K562 (cell line): ENCODE results near the gene CFAP157. TPM values are rescaled to one million over a fixed set of nuclear protein-coding genes. Genes with fewer than 3 reads are reported as not detected.

Source experiments
- CBFB ChIP-seq: sonication (generic); formaldehyde crosslinking; IDR thresholded peaks from 2 replicates; pipeline ENCODE4 v1.4.0; 2020; ENCODE audit warnings: mild to moderate bottlenecking, missing genetic modification reagents
- MAFK ChIP-seq: IDR thresholded peaks from 2 replicates; pipeline ENCODE4 v1.6.1; 2011; ENCODE audit warnings: low read length, improper control_type of control experiment
- MCM3 ChIP-seq: fragments of 450-650 bp; IDR thresholded peaks from 2 replicates; pipeline ENCODE4 v1.6.1; 2016
- MEF2D ChIP-seq: conservative IDR thresholded peaks from 2 replicates; pipeline ENCODE4 v1.6.1; 2016; ENCODE audit warnings: low read depth, missing genetic modification characterization, missing compliant biosample characterization
- SREBF2 ChIP-seq: sonication (generic); formaldehyde crosslinking; IDR thresholded peaks from 2 replicates; pipeline ENCODE4 v1.4.0; 2020; ENCODE audit warnings: mild to moderate bottlenecking, missing genetic modification reagents
- WHSC1 ChIP-seq: IDR thresholded peaks from one replicate; pipeline ENCODE4 v1.6.1; 2012; ENCODE audit warnings: low read length, control low read depth, inconsistent platforms
- XRCC4 ChIP-seq: IDR thresholded peaks from one replicate; pipeline ENCODE4 v1.6.1; 2011; ENCODE audit not compliant: insufficient read depth, insufficient read length; ENCODE audit errors: extremely low read depth
- polyA plus RNA-seq, 8 experiments: library from polyadenylated mRNA; depleted of rRNA in 4 of 8; stranded (reverse) in 5 of 8; unstranded in 3 of 8; fragments of >200 nt; fragmentation: Nextera tagmentation in 2 of 8; fragmentation: Illumina TruSeq in 1 of 8; extraction: Ambion mirVana in 2 of 8; extraction: Trizol in 1 of 8; gene quantifications; 2 replicates each; pipeline versions ENCODE4 v1.2.1 to v1.2.3, GENCODE V29; 2011 to 2014; ENCODE audit warnings: inconsistent platforms in 1 of 8, missing spikeins in 1 of 8
- total RNA-seq, 7 experiments: library from RNA; depleted of rRNA in 6 of 7; stranded (reverse); fragments of >200 nt in 6 of 7; fragmentation: Illumina TruSeq in 2 of 7; extraction: Trizol in 2 of 7; gene quantifications; 2 replicates each; pipeline versions ENCODE4 v1.2.1 to v1.2.3, GENCODE V29; 2011 to 2021; ENCODE audit warnings: low replicate concordance in 1 of 7
- TF ChIP-seq, protein P1 (sequence below): fragments of 450-650 bp; IDR thresholded peaks from 2 replicates; pipeline ENCODE4 v1.7.1; 2018; ENCODE audit warnings: mild to moderate bottlenecking, low read depth; ENCODE audit not compliant: partially characterized antibody
- TF ChIP-seq, protein P2 (sequence below): sonication (generic); formaldehyde crosslinking; IDR thresholded peaks from 2 replicates; pipeline ENCODE4 v1.8.1; 2023; ENCODE audit warnings: mild to moderate bottlenecking, missing genetic modification reagents, moderate library complexity
- TF ChIP-seq, protein P3 (sequence below): fragments of 250-450 bp; sonication (Bioruptor Pico); IDR thresholded peaks from 2 replicates; pipeline ENCODE4 v1.4.0; 2020
- TF ChIP-seq, protein P4 (sequence below): fragments of 450-650 bp; IDR thresholded peaks from 2 replicates; pipeline ENCODE4 v1.6.1; 2016; ENCODE audit warnings: mild to moderate bottlenecking
- TF ChIP-seq, protein P5 (sequence below): sonication (generic); formaldehyde crosslinking; IDR thresholded peaks from 2 replicates; pipeline ENCODE4 v1.8.0; 2022; ENCODE audit warnings: mild to moderate bottlenecking, low read depth, missing genetic modification reagents

The CFAP157 gene
- total and polyA plus RNA-seq, 9 of the 15 experiments (the other 6 are each of a cell fraction or from before 2014, with no cell fraction given): 0.03 TPM; not detected in 8

DNA sequence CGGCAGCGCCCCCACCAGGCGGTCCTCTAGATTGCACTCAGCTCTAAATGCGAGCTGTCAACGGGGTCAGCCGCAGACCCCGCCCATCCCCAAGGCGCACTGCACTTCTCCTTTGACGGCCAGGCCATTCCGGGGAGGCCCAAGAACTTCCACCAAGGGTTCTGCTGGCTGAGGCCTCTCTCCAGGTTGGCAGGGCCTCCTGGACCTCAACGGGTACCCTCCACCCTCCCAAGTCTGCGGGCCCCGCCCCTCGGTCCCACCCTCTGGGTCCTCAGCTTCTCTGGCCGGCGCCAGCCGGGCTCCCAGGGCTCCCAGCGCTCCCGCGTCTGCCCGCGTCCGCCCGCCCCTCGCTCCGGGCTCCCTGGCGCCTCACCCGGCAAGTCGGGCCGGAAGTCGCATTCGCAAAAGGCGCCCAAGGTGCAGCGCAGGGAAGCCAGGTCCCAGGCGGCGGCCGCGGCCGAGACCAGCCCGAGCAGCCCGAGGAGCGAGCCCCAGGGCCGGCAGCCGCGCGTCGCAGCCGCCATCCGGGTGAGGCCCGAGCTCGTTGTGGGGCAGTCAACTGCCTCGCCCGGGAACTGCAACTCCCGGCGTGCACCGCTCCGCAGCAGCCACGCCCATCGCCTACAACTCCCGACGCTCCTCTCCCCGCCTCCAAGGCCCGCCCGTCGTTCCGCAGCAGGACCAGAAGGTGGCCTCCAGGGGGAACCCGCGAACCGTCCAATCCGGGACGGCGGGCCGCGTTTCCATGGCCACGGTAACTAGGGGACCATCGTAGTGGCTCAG is 28.1 kb downstream of the CFAP157 start, which contains the start of gene TOR2A (continued):
- TF ChIP-seq, protein P1, sequence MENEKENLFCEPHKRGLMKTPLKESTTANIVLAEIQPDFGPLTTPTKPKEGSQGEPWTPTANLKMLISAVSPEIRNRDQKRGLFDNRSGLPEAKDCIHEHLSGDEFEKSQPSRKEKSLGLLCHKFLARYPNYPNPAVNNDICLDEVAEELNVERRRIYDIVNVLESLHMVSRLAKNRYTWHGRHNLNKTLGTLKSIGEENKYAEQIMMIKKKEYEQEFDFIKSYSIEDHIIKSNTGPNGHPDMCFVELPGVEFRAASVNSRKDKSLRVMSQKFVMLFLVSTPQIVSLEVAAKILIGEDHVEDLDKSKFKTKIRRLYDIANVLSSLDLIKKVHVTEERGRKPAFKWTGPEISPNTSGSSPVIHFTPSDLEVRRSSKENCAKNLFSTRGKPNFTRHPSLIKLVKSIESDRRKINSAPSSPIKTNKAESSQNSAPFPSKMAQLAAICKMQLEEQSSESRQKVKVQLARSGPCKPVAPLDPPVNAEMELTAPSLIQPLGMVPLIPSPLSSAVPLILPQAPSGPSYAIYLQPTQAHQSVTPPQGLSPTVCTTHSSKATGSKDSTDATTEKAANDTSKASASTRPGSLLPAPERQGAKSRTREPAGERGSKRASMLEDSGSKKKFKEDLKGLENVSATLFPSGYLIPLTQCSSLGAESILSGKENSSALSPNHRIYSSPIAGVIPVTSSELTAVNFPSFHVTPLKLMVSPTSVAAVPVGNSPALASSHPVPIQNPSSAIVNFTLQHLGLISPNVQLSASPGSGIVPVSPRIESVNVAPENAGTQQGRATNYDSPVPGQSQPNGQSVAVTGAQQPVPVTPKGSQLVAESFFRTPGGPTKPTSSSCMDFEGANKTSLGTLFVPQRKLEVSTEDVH: no peak
- TF ChIP-seq, protein P2, sequence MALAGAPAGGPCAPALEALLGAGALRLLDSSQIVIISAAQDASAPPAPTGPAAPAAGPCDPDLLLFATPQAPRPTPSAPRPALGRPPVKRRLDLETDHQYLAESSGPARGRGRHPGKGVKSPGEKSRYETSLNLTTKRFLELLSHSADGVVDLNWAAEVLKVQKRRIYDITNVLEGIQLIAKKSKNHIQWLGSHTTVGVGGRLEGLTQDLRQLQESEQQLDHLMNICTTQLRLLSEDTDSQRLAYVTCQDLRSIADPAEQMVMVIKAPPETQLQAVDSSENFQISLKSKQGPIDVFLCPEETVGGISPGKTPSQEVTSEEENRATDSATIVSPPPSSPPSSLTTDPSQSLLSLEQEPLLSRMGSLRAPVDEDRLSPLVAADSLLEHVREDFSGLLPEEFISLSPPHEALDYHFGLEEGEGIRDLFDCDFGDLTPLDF: peak; percentile 65
- TF ChIP-seq, protein P3, sequence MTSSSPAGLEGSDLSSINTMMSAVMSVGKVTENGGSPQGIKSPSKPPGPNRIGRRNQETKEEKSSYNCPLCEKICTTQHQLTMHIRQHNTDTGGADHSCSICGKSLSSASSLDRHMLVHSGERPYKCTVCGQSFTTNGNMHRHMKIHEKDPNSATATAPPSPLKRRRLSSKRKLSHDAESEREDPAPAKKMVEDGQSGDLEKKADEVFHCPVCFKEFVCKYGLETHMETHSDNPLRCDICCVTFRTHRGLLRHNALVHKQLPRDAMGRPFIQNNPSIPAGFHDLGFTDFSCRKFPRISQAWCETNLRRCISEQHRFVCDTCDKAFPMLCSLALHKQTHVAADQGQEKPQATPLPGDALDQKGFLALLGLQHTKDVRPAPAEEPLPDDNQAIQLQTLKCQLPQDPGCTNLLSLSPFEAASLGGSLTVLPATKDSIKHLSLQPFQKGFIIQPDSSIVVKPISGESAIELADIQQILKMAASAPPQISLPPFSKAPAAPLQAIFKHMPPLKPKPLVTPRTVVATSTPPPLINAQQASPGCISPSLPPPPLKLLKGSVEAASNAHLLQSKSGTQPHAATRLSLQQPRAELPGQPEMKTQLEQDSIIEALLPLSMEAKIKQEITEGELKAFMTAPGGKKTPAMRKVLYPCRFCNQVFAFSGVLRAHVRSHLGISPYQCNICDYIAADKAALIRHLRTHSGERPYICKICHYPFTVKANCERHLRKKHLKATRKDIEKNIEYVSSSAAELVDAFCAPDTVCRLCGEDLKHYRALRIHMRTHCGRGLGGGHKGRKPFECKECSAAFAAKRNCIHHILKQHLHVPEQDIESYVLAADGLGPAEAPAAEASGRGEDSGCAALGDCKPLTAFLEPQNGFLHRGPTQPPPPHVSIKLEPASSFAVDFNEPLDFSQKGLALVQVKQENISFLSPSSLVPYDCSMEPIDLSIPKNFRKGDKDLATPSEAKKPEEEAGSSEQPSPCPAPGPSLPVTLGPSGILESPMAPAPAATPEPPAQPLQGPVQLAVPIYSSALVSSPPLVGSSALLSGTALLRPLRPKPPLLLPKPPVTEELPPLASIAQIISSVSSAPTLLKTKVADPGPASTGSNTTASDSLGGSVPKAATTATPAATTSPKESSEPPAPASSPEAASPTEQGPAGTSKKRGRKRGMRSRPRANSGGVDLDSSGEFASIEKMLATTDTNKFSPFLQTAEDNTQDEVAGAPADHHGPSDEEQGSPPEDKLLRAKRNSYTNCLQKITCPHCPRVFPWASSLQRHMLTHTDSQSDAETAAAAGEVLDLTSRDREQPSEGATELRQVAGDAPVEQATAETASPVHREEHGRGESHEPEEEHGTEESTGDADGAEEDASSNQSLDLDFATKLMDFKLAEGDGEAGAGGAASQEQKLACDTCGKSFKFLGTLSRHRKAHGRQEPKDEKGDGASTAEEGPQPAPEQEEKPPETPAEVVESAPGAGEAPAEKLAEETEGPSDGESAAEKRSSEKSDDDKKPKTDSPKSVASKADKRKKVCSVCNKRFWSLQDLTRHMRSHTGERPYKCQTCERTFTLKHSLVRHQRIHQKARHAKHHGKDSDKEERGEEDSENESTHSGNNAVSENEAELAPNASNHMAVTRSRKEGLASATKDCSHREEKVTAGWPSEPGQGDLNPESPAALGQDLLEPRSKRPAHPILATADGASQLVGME: peak; percentile 71; the same call in 1 of the 2 replicates
- TF ChIP-seq MEF2D (tag) (no peak), MCM3 (no peak), XRCC4 (no peak), MAFK (no peak), SREBF2 (CRISPR knock-in tag) (no peak), CBFB (CRISPR knock-in tag) (no peak), WHSC1 (no peak)
- TF ChIP-seq, protein P4, sequence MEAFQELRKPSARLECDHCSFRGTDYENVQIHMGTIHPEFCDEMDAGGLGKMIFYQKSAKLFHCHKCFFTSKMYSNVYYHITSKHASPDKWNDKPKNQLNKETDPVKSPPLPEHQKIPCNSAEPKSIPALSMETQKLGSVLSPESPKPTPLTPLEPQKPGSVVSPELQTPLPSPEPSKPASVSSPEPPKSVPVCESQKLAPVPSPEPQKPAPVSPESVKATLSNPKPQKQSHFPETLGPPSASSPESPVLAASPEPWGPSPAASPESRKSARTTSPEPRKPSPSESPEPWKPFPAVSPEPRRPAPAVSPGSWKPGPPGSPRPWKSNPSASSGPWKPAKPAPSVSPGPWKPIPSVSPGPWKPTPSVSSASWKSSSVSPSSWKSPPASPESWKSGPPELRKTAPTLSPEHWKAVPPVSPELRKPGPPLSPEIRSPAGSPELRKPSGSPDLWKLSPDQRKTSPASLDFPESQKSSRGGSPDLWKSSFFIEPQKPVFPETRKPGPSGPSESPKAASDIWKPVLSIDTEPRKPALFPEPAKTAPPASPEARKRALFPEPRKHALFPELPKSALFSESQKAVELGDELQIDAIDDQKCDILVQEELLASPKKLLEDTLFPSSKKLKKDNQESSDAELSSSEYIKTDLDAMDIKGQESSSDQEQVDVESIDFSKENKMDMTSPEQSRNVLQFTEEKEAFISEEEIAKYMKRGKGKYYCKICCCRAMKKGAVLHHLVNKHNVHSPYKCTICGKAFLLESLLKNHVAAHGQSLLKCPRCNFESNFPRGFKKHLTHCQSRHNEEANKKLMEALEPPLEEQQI: no peak
- TF ChIP-seq, protein P5, sequence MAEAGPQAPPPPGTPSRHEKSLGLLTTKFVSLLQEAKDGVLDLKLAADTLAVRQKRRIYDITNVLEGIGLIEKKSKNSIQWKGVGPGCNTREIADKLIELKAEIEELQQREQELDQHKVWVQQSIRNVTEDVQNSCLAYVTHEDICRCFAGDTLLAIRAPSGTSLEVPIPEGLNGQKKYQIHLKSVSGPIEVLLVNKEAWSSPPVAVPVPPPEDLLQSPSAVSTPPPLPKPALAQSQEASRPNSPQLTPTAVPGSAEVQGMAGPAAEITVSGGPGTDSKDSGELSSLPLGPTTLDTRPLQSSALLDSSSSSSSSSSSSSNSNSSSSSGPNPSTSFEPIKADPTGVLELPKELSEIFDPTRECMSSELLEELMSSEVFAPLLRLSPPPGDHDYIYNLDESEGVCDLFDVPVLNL (CRISPR knock-in tag): 0 out of 2 replicates have a peak, but pooled peaks have one; percentile 50
